GM12865 (cell line): Measurements from ENCODE around the gene TIMM50.

ENCODE experiments used
- DNase-seq: peaks from one replicate; pipeline ENCODE4 v3.0.0; 2010; ENCODE audit warnings: low read depth
- H3K4me3 ChIP-seq: 2 replicates; pipeline ENCODE4 v1.5.1; 2011; ENCODE audit warnings: mild to moderate bottlenecking, low read depth, low read length, control low read depth
- TF ChIP-seq, protein P1 (sequence below): IDR thresholded peaks from 2 replicates; pipeline ENCODE4 v1.5.1; 2011; ENCODE audit warnings: low read length, control low read depth, low read depth, inconsistent platforms; ENCODE audit not compliant: insufficient read depth; ENCODE audit errors: missing control alignments

The TIMM50 gene

DNA sequence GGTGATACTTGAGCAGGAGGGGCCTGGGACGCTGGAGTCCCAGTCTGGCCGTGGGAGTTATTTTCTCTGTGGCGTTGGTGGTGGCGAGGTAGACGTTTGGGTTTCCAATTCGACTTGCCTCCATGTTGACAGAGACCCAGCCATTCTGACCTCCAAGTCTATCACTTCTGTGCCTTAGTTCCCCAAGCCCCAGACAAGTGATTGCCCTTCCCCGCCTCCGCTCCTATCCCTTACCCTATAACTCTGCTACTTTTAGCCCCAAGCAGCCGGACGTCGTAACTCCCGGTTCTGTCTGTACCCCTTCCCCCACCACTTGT lies 549 bp downstream of the TIMM50 start:
- no peak for DNase-seq
- TF ChIP-seq, protein P1, sequence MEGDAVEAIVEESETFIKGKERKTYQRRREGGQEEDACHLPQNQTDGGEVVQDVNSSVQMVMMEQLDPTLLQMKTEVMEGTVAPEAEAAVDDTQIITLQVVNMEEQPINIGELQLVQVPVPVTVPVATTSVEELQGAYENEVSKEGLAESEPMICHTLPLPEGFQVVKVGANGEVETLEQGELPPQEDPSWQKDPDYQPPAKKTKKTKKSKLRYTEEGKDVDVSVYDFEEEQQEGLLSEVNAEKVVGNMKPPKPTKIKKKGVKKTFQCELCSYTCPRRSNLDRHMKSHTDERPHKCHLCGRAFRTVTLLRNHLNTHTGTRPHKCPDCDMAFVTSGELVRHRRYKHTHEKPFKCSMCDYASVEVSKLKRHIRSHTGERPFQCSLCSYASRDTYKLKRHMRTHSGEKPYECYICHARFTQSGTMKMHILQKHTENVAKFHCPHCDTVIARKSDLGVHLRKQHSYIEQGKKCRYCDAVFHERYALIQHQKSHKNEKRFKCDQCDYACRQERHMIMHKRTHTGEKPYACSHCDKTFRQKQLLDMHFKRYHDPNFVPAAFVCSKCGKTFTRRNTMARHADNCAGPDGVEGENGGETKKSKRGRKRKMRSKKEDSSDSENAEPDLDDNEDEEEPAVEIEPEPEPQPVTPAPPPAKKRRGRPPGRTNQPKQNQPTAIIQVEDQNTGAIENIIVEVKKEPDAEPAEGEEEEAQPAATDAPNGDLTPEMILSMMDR: no peak
- peak overlapping the region; percentile 71 for H3K4me3 ChIP-seq

GRCh38 chr19:39481676-39482075 lies 1.0 kb downstream of the TIMM50 start:
- no peak for DNase-seq
- TF ChIP-seq, protein P1: no peak
- H3K4me3 ChIP-seq: peak overlapping the region; percentile 71

DNA sequence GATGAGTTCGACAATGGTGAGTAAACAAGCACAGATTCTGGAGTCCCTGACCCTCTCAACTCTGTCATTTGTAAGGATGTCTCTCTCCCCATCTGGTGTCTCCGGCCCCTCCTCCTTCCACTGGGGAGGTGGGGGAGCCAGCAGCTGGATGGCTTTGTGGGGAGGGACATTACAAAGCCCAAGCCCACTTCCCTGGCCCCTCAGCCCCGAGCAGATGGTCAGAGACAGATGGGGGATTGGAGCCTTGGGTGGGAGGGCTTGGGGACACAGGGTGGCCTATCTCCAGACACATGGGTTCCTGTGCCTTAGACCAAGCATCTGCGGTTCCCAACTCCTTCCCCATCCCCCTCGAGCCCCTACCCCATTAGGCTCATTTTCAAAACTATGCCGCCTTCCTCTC lies 2.5 kb downstream of the TIMM50 start:
- H3K4me3 ChIP-seq: no peak overlapping the region
- no peak for DNase-seq
- TF ChIP-seq, protein P1: no peak

DNA sequence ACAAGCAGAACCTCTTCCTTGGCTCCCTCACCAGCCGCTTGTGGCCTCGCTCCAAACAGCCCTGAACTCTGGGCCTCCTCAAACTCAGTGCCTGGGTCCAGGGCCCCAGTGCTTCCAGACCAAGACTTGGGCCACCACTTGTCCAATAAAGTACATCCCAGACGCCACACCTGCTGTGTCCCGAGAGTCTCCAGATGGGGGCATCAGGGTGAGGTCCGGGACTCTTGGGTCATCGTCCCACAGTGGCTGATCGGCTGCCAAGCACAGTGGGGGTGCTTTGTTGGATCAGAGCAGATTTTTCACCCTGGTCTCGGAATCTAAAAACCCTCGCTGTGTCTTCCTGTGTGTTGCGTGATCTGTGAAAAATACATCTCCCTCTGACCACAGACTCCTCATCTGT lies 9.1 kb downstream of the TIMM50 start:
- DNase-seq: no peak
- no peak overlapping the region for H3K4me3 ChIP-seq
- TF ChIP-seq, protein P1: no peak

DNA sequence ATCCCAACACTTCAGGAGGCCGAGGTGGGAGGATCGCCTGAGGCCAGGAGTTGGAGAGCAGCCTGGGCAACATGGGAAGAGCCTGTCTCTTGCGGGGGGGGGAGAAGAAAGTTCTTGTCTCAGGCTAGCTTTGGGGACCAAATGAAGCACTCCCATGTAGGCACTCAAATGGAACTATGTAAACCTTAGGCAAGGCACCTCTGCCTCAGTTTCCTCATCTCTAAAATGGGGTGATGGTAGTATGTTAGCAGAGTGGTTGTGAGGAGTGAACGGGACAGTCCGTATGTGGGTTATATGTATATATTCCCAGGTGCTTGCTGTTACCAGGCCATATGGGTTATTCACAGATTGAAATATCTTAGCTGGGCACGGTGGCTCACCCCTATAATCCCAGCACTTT lies 11.6 kb downstream of the TIMM50 start:
- H3K4me3 ChIP-seq: no peak overlapping the region
- no peak for DNase-seq
- TF ChIP-seq, protein P1: no peak

DNA sequence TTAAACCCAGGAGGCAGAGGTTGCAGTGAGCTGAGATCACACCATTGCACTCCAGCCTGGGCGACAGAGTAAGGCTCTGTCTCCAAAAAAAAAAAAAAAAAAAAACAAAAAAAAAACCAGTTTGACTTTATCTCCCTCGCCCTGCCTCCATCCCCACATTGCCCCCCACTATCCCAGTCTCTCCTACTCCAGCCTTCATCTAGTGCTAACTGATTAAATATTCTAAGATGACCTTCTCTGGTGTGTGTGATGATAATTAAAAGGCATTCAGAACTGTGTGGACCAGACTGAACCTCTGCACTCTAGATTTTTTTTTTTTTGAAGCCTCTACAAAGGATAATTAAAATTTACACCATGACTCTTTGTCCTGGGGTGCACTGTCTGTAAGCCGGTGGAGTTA lies 12.2 kb downstream of the TIMM50 start:
- no peak for DNase-seq
- no peak overlapping the region for H3K4me3 ChIP-seq
- TF ChIP-seq, protein P1: no peak

DNA sequence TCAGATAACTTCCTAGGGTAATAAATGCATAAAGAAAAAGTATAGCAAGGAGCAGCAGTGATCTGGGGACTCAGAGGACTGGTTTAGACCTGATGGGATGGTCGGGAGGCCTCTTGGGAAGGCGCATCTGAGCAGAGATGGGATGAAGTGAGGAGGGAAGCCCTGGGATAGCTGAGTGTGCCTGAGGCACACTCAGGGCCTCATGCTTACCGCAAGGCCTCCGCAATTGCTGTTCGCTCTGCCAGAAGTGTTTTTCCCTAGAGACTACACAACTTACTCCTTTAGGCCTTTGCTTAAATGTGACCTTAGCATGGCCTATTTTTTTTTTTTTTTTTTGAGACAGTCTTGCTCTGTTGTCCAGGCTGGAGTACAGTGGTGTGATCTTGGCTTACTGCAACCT lies 14.0 kb downstream of the TIMM50 start:
- no peak overlapping the region for H3K4me3 ChIP-seq
- TF ChIP-seq, protein P1: no peak
- DNase-seq: no peak
